GM12878 (cell line): Measurements from ENCODE around the gene CAPN2. TPM values are rescaled to one million over a fixed set of nuclear protein-coding genes. Genes with fewer than 3 reads are reported as not detected.

Experiments used
- ATAC-seq: fragments of 200-7000 bp; cut with Tn5 transposase; 3 replicates; pipeline ENCODE4 v1.9.1; 2020; ENCODE audit warnings: mild to moderate bottlenecking, moderate library complexity
- BruUV-seq: library from RNA; stranded (reverse); fragments of 400-500 nt; replicated peaks from 2 replicates; lab custom pipeline; 2021; lab: Mats Ljungman, UMichigan
- CTCF ChIA-PET: fragments of 300-600 bp; sonication (Branson Sonifier 250); formaldehyde crosslinking; extraction: SDS; loops from one replicate; lab custom pipeline; 2021; ENCODE audit warnings: inconsistent platforms; lab: Yijun Ruan, JAX
- POLR2A ChIA-PET: fragments of 350-600 bp; formaldehyde crosslinking; extraction: SDS; loops from one replicate; lab custom pipeline; 2021; ENCODE audit warnings: inconsistent platforms; lab: Charles Lee
- RAD21 ChIA-PET: fragments of 300-600 bp; sonication (Branson Sonifier 250); formaldehyde crosslinking; loops from one replicate; lab custom pipeline; 2023; ENCODE audit warnings: antibody characterized with exemption; ENCODE audit not compliant: unreplicated experiment; lab: Charles Lee
- SMC1A ChIA-PET: fragments of 300-600 bp; sonication (Branson Sonifier 250); formaldehyde crosslinking; loops from one replicate; lab custom pipeline; 2023; ENCODE audit not compliant: unreplicated experiment, uncharacterized antibody; lab: Charles Lee
- DNase-seq: peaks from one replicate; pipeline ENCODE4 v3.0.0-alpha.2; 2011; ENCODE audit warnings: low read depth, low spot score
- FAIRE-seq: peaks from 3 replicates; lab custom pipeline; 2011; peaks lifted over from hg19 to GRCh38; lab: Jason Lieb, UNC
- H2AFZ ChIP-seq: 2 replicates; pipeline ENCODE4 v1.6.0; 2011; ENCODE audit warnings: low read depth, low read length, control low read depth; ENCODE audit not compliant: control insufficient read depth
- H3K27ac ChIP-seq: 2 replicates; pipeline ENCODE4 v1.5.1; 2011; ENCODE audit warnings: control low read depth; ENCODE audit not compliant: control insufficient read depth, insufficient read depth
- H3K27me3 ChIP-seq, 2 experiments: replicated peaks in 1 of 2; 2 replicates each; pipeline versions ENCODE4 v1.6.0 to v1.6.1; 2011; ENCODE audit warnings: low read length in 1 of 2; ENCODE audit not compliant: control insufficient read depth in 2 of 2, insufficient read depth in 2 of 2
- H3K36me3 ChIP-seq, 2 experiments: 2 replicates each; pipeline ENCODE4 v1.5.1; 2011; ENCODE audit warnings: low read length in 1 of 2; ENCODE audit not compliant: control insufficient read depth in 2 of 2, insufficient read depth in 2 of 2
- H3K4me1 ChIP-seq: 2 replicates; pipeline ENCODE4 v1.6.1; 2011; ENCODE audit warnings: mild to moderate bottlenecking, low read length, moderate library complexity, mixed read lengths; ENCODE audit not compliant: control insufficient read depth, insufficient read depth
- H3K4me2 ChIP-seq: 2 replicates; pipeline ENCODE4 v1.6.0; 2011; ENCODE audit warnings: control low read depth; ENCODE audit not compliant: control insufficient read depth, insufficient read depth
- H3K4me3 ChIP-seq: fragments of 200-600 bp; sonication (generic); 2 replicates; pipeline ENCODE4 v1.5.1; 2016
- H3K79me2 ChIP-seq: 2 replicates; pipeline ENCODE4 v1.6.0; 2011; ENCODE audit warnings: low read length; ENCODE audit not compliant: control insufficient read depth, insufficient read depth
- H3K9ac ChIP-seq: 2 replicates; pipeline ENCODE4 v1.8.0; 2011; ENCODE audit warnings: low read length, control low read depth, mixed read lengths; ENCODE audit not compliant: control insufficient read depth, insufficient read depth
- H3K9me3 ChIP-seq: replicated peaks from 3 replicates; pipeline ENCODE4 v1.5.1; 2011; ENCODE audit warnings: mild to moderate bottlenecking, low read length; ENCODE audit not compliant: control insufficient read depth, insufficient read depth
- H4K20me1 ChIP-seq: 2 replicates; pipeline ENCODE4 v1.6.0; 2011; ENCODE audit not compliant: control insufficient read depth, insufficient read depth
- ATF3 ChIP-seq: IDR thresholded peaks from 2 replicates; pipeline ENCODE4 v1.6.1; 2011; ENCODE audit warnings: low read depth, mild to moderate bottlenecking, low read length, moderate library complexity, borderline replicate concordance; ENCODE audit errors: extremely low read depth
- ATF7 ChIP-seq: fragments of 450-650 bp; IDR thresholded peaks from 2 replicates; pipeline ENCODE4 v1.6.1; 2016; ENCODE audit warnings: low read depth, mild to moderate bottlenecking
- FOXM1 ChIP-seq: IDR thresholded peaks from 2 replicates; pipeline ENCODE4 v1.6.1; 2012; ENCODE audit warnings: low read depth, mild to moderate bottlenecking, inconsistent platforms, low read length, moderate library complexity
- JUND ChIP-seq: IDR thresholded peaks from 2 replicates; pipeline ENCODE4 v1.6.1; 2012; ENCODE audit warnings: low read depth, mild to moderate bottlenecking, low read length, improper control_type of control experiment, moderate library complexity
- NFIC ChIP-seq: IDR thresholded peaks from 2 replicates; pipeline ENCODE4 v1.6.1; 2012; ENCODE audit warnings: low read depth, mild to moderate bottlenecking, inconsistent platforms, low read length, moderate library complexity
- PML ChIP-seq: IDR thresholded peaks from 2 replicates; pipeline ENCODE4 v1.6.1; 2012; ENCODE audit warnings: low read length, inconsistent platforms
- RAD51 ChIP-seq: fragments of 450-650 bp; IDR thresholded peaks from 2 replicates; pipeline ENCODE4 v1.6.1; 2016; ENCODE audit warnings: moderate library complexity, mild to moderate bottlenecking, inconsistent platforms
- RCOR1 ChIP-seq: conservative IDR thresholded peaks from 2 replicates; pipeline ENCODE4 v1.6.1; 2012; ENCODE audit warnings: low read depth, low read length, improper control_type of control experiment
- SMAD1 ChIP-seq: fragments of 450-650 bp; IDR thresholded peaks from 2 replicates; pipeline ENCODE4 v1.6.1; 2018; ENCODE audit warnings: mild to moderate bottlenecking, low read depth; ENCODE audit not compliant: partially characterized antibody
- SRF ChIP-seq, 2 experiments: IDR thresholded peaks; 2 replicates each; pipeline ENCODE4 v1.6.1; 2011; ENCODE audit warnings: low read depth in 2 of 2, low read length in 2 of 2, mild to moderate bottlenecking in 1 of 2, moderate library complexity in 1 of 2
- TAF1 ChIP-seq: IDR thresholded peaks from 2 replicates; pipeline ENCODE4 v1.6.1; 2011; ENCODE audit warnings: mild to moderate bottlenecking, low read depth, low read length, borderline replicate concordance
- TARDBP ChIP-seq: IDR thresholded peaks from 2 replicates; pipeline ENCODE4 v1.6.1; 2016; ENCODE audit warnings: borderline replicate concordance
- WRNIP1 ChIP-seq: IDR thresholded peaks from 2 replicates; pipeline ENCODE4 v1.6.1; 2011; ENCODE audit warnings: low read depth, low read length, improper control_type of control experiment, borderline replicate concordance
- ZBTB4 ChIP-seq: fragments of 450-650 bp; formaldehyde crosslinking; IDR thresholded peaks from 2 replicates; pipeline ENCODE4 v1.4.0; 2022; ENCODE audit warnings: mild to moderate bottlenecking, moderate library complexity
- WGBS: methylation state at CpG from one replicate; pipeline ENCODE4 v1.1.6; 2016; ENCODE audit warnings: low lambda C conversion rate; ENCODE audit not compliant: insufficient replicate concordance, insufficient coverage; ENCODE audit errors: missing lambda C conversion rate; 5-methylcytosine and 5-hydroxymethylcytosine counted together
- in situ Hi-C: fragments of 300-500 bp; cut with MboI; formaldehyde crosslinking; loops from 9 replicates; pipeline ENCODE4 v1.14.3; 2018; ENCODE audit warnings: mixed read lengths
- intact Hi-C: fragments of 100-400 bp; cut with micrococcal nuclease; formaldehyde crosslinking; loops from one replicate; pipeline ENCODE4 v1.14.2; 2022; ENCODE audit not compliant: unreplicated experiment
- polyA plus RNA-seq, 11 experiments: library from polyadenylated mRNA; depleted of rRNA in 4 of 11; unstranded in 6 of 11; stranded (reverse) in 5 of 11; fragments of >200 nt; fragmentation: Nextera tagmentation in 4 of 11; fragmentation: Illumina TruSeq in 1 of 11; extraction: Ambion mirVana in 4 of 11; extraction: Trizol in 1 of 11; gene quantifications; 1 replicate in 1 of 11; 2 replicates in 10 of 11; pipeline versions ENCODE4 v1.2.1 to v1.2.3, GENCODE V29; 2011 to 2016; ENCODE audit warnings: inconsistent platforms in 2 of 11, missing spikeins in 2 of 11, low read depth in 1 of 11
- total RNA-seq, 4 experiments: library from RNA; depleted of rRNA in 3 of 4; stranded (reverse); fragments of >200 nt in 3 of 4; fragmentation: Illumina TruSeq in 1 of 4; extraction: Trizol in 1 of 4; gene quantifications; 2 replicates each; pipeline versions ENCODE4 v1.2.1 to v1.2.3, GENCODE V29; 2013 to 2021

The CAPN2 gene
- total and polyA plus RNA-seq, 10 of the 15 experiments (the other 5 are each of a cell fraction or from before 2014, with no cell fraction given) = 6.0 to 21.4 (median 16.6) TPM

- no peak for TF ChIP-seq ZBTB4 (CRISPR knock-in tag)
- no peak for TF ChIP-seq ATF3
- no peak for TF ChIP-seq SRF (IDR thresholded peaks at IDR 0.05; ENCODE audit: low read depth in 2 of 2, low read length in 2 of 2)
- no peak for TF ChIP-seq SMAD1
- TF ChIP-seq RCOR1 = no peak
Observed at GRCh38 chr1:223760833-223761232, 48.5 kb downstream of the CAPN2 start (continued).

GRCh38 chr1:223761411-223761810, 49.1 kb downstream of the CAPN2 start:
- ChIA-PET POLR2A (no interaction called here), RAD21 (no interaction called here), SMC1A (no interaction called here), CTCF (interaction anchor here (0.6 to 1.9 kb wide), 3 partner anchors 12 to 290 kb away, joined by 3 to 6 read pairs (median 4); no protein-coding TSS in a partner anchor)
- Histone ChIP-seq H3K4me3 (no peak overlapping the region), H3K27me3 (no peaks in the 10 kb centered on the region), H3K27ac (no peak overlapping the region), H3K4me1 (no peaks in the 10 kb centered on the region), H3K36me3 (no peaks in the 10 kb centered on the region), H2AFZ (no peak overlapping the region), H3K9ac (no peak overlapping the region), H3K9me3 (no peaks in the 10 kb centered on the region), H3K79me2 (no peaks in the 10 kb centered on the region), H3K4me2 (no peak overlapping the region), H4K20me1 (no peaks in the 10 kb centered on the region)
- no peak for DNase-seq
- no peak for ATAC-seq
- no TSS peak for BruUV-seq
- in situ Hi-C loops = no loop called here
- WGBS = 82% methylated on average over 7 of the region's 7 CpGs
- intact Hi-C loops = no loop called here
- FAIRE-seq = no peak
- TF ChIP-seq NFIC = no peak
- TF ChIP-seq JUND = no peak
- no peak for TF ChIP-seq TARDBP
- TF ChIP-seq FOXM1 = no peak
- TF ChIP-seq RAD51 = no peak
- TF ChIP-seq ATF7 = no peak
- no peak for TF ChIP-seq TAF1
- TF ChIP-seq PML = no peak
- no peak for TF ChIP-seq ZBTB4 (CRISPR knock-in tag)
- no peak for TF ChIP-seq WRNIP1
